ENCODE measurements around the gene MLLT3. TPM values are rescaled to one million over a fixed set of nuclear protein-coding genes. Genes with fewer than 3 reads are reported as not detected.

Gene MLLT3
- total RNA-seq, 1 donor from 2014 or later, result 15.8 TPM

DNA sequence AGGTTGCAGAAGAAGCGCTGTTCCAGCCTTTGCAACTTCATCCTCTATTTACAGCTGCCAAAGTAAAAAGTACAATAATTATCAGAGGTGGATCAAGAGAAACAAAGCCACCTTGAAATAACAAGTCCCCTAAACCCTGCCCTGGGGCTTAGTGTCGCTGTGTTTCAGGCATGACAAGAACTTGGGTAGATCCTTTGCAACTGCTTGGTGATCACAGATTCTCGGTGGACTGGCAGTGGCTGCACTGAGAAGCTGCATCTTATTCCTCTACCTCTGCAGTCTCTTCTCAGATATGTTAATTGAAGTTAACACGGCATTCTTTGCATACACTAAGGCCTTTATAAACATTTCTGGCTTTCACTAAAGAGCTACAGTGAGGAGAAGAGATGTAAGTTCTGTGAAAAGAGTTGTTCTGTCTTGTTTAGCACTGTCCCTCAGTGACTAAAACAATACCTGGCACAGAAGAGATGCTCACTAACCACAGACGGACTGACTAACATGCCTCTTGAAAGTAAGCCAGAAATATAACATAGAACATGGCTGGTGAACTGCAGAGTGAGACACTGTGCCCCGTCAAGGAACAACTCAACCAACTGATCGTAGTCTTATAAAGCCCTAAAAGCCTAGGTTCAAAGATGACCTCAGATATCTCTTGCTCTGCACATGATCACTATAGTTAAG lies 144.2 kb downstream of the MLLT3 start:
- no peaks in the 10 kb centered on the region for H3K27me3 ChIP-seq (ENCODE audit: control insufficient read depth, insufficient read depth, low read length)
- TF ChIP-seq, protein P1, sequence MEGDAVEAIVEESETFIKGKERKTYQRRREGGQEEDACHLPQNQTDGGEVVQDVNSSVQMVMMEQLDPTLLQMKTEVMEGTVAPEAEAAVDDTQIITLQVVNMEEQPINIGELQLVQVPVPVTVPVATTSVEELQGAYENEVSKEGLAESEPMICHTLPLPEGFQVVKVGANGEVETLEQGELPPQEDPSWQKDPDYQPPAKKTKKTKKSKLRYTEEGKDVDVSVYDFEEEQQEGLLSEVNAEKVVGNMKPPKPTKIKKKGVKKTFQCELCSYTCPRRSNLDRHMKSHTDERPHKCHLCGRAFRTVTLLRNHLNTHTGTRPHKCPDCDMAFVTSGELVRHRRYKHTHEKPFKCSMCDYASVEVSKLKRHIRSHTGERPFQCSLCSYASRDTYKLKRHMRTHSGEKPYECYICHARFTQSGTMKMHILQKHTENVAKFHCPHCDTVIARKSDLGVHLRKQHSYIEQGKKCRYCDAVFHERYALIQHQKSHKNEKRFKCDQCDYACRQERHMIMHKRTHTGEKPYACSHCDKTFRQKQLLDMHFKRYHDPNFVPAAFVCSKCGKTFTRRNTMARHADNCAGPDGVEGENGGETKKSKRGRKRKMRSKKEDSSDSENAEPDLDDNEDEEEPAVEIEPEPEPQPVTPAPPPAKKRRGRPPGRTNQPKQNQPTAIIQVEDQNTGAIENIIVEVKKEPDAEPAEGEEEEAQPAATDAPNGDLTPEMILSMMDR (IDR thresholded peaks at IDR 0.05; ENCODE audit: insufficient read depth, low read length, severe bottlenecking), result no peak
- FAIRE-seq, result no peak
- no peak overlapping the region for H3K4me3 ChIP-seq (ENCODE audit: low read depth, low read length)
- DNase-seq (ENCODE audit: low read depth), result peak; percentile 94
- H3K36me3 ChIP-seq (ENCODE audit: control insufficient read depth, insufficient read depth, low read length), result no peaks in the 10 kb centered on the region

DNA sequence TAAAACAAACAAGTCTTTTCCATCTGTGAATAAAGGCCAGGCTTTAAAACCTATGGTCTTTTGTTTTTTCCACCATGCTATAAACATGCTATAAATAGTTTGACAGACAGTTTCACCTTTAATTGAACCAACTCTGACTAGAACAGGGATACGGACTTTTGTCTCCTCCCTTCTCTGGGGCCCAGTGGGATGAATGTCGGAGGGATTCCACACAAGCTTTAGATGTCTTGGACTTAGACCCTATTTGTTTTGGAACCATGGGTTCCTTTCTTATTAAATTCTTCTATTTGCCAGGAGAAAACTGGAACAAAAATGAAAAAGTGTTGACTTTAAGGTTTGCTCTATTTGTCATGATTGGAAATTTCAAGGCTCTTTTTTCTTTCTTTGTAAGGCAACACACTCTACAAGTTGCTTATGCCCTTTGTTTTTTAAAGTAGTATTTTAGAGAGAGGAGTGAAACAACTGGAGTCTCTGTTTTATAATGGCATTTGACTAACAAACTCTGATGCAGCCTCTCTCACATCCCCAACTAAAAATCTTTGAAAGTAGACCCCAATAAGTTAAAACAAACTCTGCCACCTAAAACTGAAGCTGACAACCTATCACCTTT lies 145.3 kb downstream of the MLLT3 start:
- Histone ChIP-seq H3K27me3 (ENCODE audit: control insufficient read depth, insufficient read depth, low read length) (no peaks in the 10 kb centered on the region), H3K36me3 (ENCODE audit: control insufficient read depth, insufficient read depth, low read length) (no peaks in the 10 kb centered on the region), H3K4me3 (ENCODE audit: low read depth, low read length) (no peak overlapping the region)
- no peak for DNase-seq (ENCODE audit: low read depth)
- no peak for FAIRE-seq
- TF ChIP-seq, protein P1 (IDR thresholded peaks at IDR 0.05; ENCODE audit: insufficient read depth, low read length, severe bottlenecking), result no peak

DNA sequence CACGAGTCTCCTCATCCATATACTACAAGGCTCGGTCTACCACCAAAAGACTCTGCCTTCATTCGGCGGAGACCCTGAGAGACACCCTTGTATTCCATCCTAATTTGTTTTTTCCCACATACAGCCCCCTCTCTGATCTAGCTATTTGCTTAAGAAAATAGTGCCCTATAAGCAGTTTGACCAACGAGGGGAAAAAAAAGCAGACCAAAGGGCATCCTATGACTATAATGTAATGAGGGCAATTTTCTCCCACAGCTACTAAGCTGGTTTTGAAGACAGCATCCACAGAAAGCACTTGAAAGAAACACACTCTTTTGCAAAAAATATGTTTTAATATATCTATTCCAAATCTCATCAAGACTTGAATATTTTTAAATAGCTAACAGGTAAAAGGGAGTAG lies 147.8 kb downstream of the MLLT3 start:
- no peak for FAIRE-seq
- H3K4me3 ChIP-seq (ENCODE audit: low read depth, low read length), result no peak overlapping the region
- TF ChIP-seq, protein P1 (IDR thresholded peaks at IDR 0.05; ENCODE audit: insufficient read depth, low read length, severe bottlenecking), result no peak
- no peak for DNase-seq (ENCODE audit: low read depth)
- H3K36me3 ChIP-seq (ENCODE audit: control insufficient read depth, insufficient read depth, low read length), result no peaks in the 10 kb centered on the region
- no peaks in the 10 kb centered on the region for H3K27me3 ChIP-seq (ENCODE audit: control insufficient read depth, insufficient read depth, low read length)

DNA sequence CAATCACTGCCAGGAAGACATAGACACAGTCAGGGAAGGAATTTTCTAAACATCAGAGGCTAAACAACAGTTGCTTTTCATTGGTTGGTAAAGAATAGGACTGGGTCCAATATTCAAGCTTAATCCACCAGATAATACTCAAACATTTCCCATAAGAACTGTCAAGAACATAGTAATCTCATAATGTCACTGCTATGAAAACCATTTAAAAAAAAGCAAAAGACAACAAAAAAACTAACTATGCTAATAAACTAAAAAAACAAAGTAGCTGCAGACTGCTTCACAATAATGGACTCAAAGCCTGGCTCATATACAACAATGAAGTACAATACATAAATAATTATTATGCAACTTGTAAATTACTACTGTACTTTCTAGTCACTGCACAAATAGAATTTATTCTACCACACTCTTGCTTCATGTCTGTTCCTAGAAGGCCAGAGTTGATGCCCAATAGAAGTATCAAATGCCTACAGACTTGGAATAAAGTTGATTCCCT lies 148.7 kb downstream of the MLLT3 start:
- DNase-seq (ENCODE audit: low read depth) (no peak), FAIRE-seq (no peak)
- H3K4me3 ChIP-seq (ENCODE audit: low read depth, low read length), result no peak overlapping the region
- TF ChIP-seq, protein P1 (IDR thresholded peaks at IDR 0.05; ENCODE audit: insufficient read depth, low read length, severe bottlenecking), result no peak
- H3K27me3 ChIP-seq (ENCODE audit: control insufficient read depth, insufficient read depth, low read length), result no peaks in the 10 kb centered on the region
- no peaks in the 10 kb centered on the region for H3K36me3 ChIP-seq (ENCODE audit: control insufficient read depth, insufficient read depth, low read length)

DNA sequence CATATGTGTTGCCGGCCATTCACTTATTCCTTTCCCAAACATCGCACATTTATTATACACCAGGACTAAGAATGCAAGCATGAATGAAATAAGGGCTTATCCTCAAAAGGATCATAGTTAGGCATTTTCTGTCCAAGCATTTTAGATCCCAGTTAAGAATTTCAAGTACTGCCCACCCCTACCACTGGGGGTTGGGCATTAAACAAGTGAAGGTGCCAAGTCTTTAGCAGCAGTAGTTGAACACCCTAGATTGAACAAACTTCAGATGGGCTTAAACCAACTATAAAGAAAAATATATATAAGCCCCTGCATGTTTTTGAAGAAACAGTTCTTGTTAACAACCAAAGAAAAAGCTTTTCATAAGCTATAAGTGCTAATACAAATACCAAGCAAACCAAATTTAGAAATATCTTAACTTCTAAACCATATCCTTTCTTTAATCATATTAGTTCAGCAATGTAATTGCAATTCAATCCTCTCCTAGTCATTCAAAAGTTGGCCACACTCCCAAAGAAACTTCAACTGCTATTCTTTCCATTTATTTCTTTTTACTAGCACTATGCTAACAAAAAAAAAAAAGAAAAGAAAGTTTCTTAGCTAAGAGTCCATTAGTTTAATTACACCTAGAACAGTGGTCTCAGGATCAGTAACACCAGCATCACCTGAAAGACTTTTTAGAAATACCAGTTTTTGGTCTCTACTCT lies 149.8 kb downstream of the MLLT3 start:
- H3K4me3 ChIP-seq (ENCODE audit: low read depth, low read length), result no peak overlapping the region
- H3K27me3 ChIP-seq (ENCODE audit: control insufficient read depth, insufficient read depth, low read length), result no peaks in the 10 kb centered on the region
- H3K36me3 ChIP-seq (ENCODE audit: control insufficient read depth, insufficient read depth, low read length), result no peaks in the 10 kb centered on the region
- DNase-seq (ENCODE audit: low read depth), result no peak
- FAIRE-seq, result no peak
- TF ChIP-seq, protein P1 (IDR thresholded peaks at IDR 0.05; ENCODE audit: insufficient read depth, low read length, severe bottlenecking), result no peak

Data from bronchial epithelial cell (primary cell).